PFSK-1 (cell line): ENCODE data around the gene GTF3C4.

Experiments
- FOXP2 ChIP-seq: optimal IDR thresholded peaks from 2 replicates; pipeline ENCODE3; 2011; ENCODE audit warnings: borderline replicate concordance, control low read depth, inconsistent platforms; ENCODE audit not compliant: insufficient read depth; ENCODE audit errors: extremely low read length, extremely low read depth
- POLR2AphosphoS5 ChIP-seq: IDR thresholded peaks from 2 replicates; pipeline ENCODE4 v1.6.1; 2012; ENCODE audit warnings: low read depth, mild to moderate bottlenecking, control low read depth, low read length, moderate library complexity
- REST ChIP-seq, 2 experiments: IDR thresholded peaks; 2 replicates each; pipeline versions ENCODE4 v1.6.1 to v1.8.0; 2011 to 2012; ENCODE audit warnings: low read depth in 2 of 2, low read length in 2 of 2, control low read depth in 1 of 2, inconsistent platforms in 1 of 2, mild to moderate bottlenecking in 1 of 2, moderate library complexity in 1 of 2; ENCODE audit not compliant: insufficient read depth in 1 of 2
- SIN3A ChIP-seq: IDR thresholded peaks from 2 replicates; pipeline ENCODE4 v1.6.1; 2012; ENCODE audit warnings: mild to moderate bottlenecking, low read length, moderate library complexity, borderline replicate concordance; ENCODE audit not compliant: insufficient read depth
- TAF1 ChIP-seq: IDR thresholded peaks from 2 replicates; pipeline ENCODE4 v1.6.1; 2012; ENCODE audit warnings: low read length, control low read depth, borderline replicate concordance; ENCODE audit not compliant: insufficient read depth

Gene GTF3C4

GRCh38 chr9:132673355-132673754 lies 3.1 kb downstream of the GTF3C4 start:
- TF ChIP-seq FOXP2 (no peak), POLR2AphosphoS5 (no peak), REST (IDR thresholded peaks at IDR 0.05; ENCODE audit: insufficient read depth in 1 of 2, low read depth in 2 of 2, low read length in 2 of 2) (no peak), SIN3A (no peak), TAF1 (no peak)

- no peak for TF ChIP-seq FOXP2
- no peak for TF ChIP-seq POLR2AphosphoS5
- TF ChIP-seq TAF1, result no peak
- TF ChIP-seq REST (IDR thresholded peaks at IDR 0.05; ENCODE audit: insufficient read depth in 1 of 2, low read depth in 2 of 2, low read length in 2 of 2), result no peak
Observed at GRCh38 chr9:132674485-132674884, 4.2 kb downstream of the GTF3C4 start.

DNA sequence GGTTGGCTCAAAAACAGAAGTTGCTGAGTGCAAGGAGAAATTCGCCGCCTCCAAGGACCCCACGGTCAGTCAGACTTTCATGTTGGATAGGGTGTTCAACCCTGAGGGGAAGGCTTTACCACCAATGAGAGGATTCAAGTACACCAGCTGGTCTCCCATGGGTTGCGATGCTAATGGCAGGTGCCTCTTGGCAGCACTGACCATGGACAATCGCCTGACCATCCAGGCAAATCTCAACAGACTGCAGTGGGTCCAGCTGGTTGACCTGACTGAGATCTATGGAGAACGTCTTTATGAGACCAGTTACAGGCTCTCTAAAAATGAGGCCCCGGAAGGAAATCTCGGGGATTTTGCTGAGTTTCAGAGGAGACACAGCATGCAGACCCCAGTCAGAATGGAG lies 7.7 kb downstream of the GTF3C4 start:
- TF ChIP-seq POLR2AphosphoS5 (no peak), FOXP2 (no peak), REST (IDR thresholded peaks at IDR 0.05; ENCODE audit: insufficient read depth in 1 of 2, low read depth in 2 of 2, low read length in 2 of 2) (no peak), TAF1 (no peak), SIN3A (no peak)

- no peak for TF ChIP-seq FOXP2
- no peak for TF ChIP-seq REST (IDR thresholded peaks at IDR 0.05; ENCODE audit: insufficient read depth in 1 of 2, low read depth in 2 of 2, low read length in 2 of 2)
- TF ChIP-seq SIN3A, result no peak
- no peak for TF ChIP-seq POLR2AphosphoS5
- no peak for TF ChIP-seq TAF1
Observed at GRCh38 chr9:132679946-132680625, 9.8 kb downstream of the GTF3C4 start.

DNA sequence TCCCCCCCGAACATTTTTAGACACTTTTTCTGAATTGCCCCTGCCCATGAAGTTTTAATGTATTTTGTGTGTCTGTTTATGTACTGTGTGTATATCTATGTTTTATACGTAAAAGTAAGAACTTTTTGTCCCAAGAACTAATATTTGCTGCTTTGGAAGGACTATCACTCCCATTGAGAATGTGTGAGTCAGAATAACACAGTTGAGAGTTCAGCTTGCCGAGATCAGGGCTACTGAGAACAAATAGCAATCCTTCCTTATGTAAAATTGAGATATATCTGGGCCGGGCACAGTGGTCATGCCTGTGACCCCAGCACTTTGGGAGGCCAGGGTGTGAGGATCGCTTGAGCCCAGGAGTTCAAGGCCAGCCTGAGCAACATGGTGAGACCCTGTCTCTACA lies 11.3 kb downstream of the GTF3C4 start:
- TF ChIP-seq SIN3A, result no peak
